H9 (cell line): ENCODE measurements around the gene GRB7. TPM values are rescaled to one million over a fixed set of nuclear protein-coding genes. Genes with fewer than 3 reads are reported as not detected.

Source experiments
- DNase-seq: peaks from one replicate; pipeline ENCODE4 v3.0.0-alpha.2; 2017
- H2AFZ ChIP-seq: one replicate; pipeline ENCODE4 v1.6.1; 2013; ENCODE audit warnings: mild to moderate bottlenecking, low read length, control low read depth, moderate library complexity
- H2AK5ac ChIP-seq: 2 replicates; pipeline ENCODE4 v1.6.1; 2013; ENCODE audit warnings: low read length, control low read depth, mixed read lengths; ENCODE audit not compliant: insufficient read length
- H2BK120ac ChIP-seq: one replicate; pipeline ENCODE4 v1.6.1; 2013; ENCODE audit warnings: low read depth, mild to moderate bottlenecking, low read length, control low read depth, inconsistent platforms; ENCODE audit not compliant: poor library complexity, severe bottlenecking
- H2BK12ac ChIP-seq: 2 replicates; pipeline ENCODE4 v1.6.1; 2013; ENCODE audit warnings: low read length, control low read depth, mixed read lengths, low read depth; ENCODE audit not compliant: insufficient read length
- H2BK15ac ChIP-seq: 2 replicates; pipeline ENCODE4 v1.6.1; 2013; ENCODE audit warnings: low read depth, low read length, control low read depth
- H2BK20ac ChIP-seq: one replicate; pipeline ENCODE4 v1.6.1; 2013; ENCODE audit warnings: low read depth, mild to moderate bottlenecking, low read length, control low read depth, inconsistent platforms; ENCODE audit not compliant: poor library complexity, severe bottlenecking
- H2BK5ac ChIP-seq: 2 replicates; pipeline ENCODE4 v1.6.1; 2013; ENCODE audit warnings: low read length, control low read depth, mixed read lengths; ENCODE audit not compliant: insufficient read length
- H3K14ac ChIP-seq: 2 replicates; pipeline ENCODE4 v1.6.1; 2013; ENCODE audit warnings: low read length, control low read depth; ENCODE audit not compliant: insufficient read depth
- H3K18ac ChIP-seq: 2 replicates; pipeline ENCODE4 v1.6.1; 2013; ENCODE audit warnings: low read depth, mild to moderate bottlenecking, mixed read lengths, low read length, control low read depth; ENCODE audit not compliant: insufficient read length
- H3K23ac ChIP-seq: 2 replicates; pipeline ENCODE4 v1.6.1; 2013; ENCODE audit warnings: low read length, control low read depth, mixed read lengths, low read depth; ENCODE audit not compliant: insufficient read length
- H3K23me2 ChIP-seq: 2 replicates; pipeline ENCODE4 v1.6.1; 2013; ENCODE audit warnings: low read depth, mild to moderate bottlenecking, mixed read lengths, low read length, control low read depth; ENCODE audit not compliant: insufficient read length, poor library complexity, severe bottlenecking
- H3K27ac ChIP-seq: 2 replicates; pipeline ENCODE4 v1.5.1; 2013; ENCODE audit warnings: low read length, control low read depth, mixed read lengths, low read depth; ENCODE audit not compliant: insufficient read length
- H3K27me3 ChIP-seq: 2 replicates; pipeline ENCODE4 v1.6.1; 2013; ENCODE audit warnings: low read length, control low read depth, inconsistent platforms; ENCODE audit not compliant: insufficient read depth
- H3K4ac ChIP-seq: 2 replicates; pipeline ENCODE4 v1.6.1; 2013; ENCODE audit warnings: low read depth, mild to moderate bottlenecking, control low read depth, inconsistent platforms, low read length, moderate library complexity
- H3K4me1 ChIP-seq: 2 replicates; pipeline ENCODE4 v1.6.1; 2013; ENCODE audit warnings: low read length, control low read depth, inconsistent platforms; ENCODE audit not compliant: insufficient read depth
- H3K4me2 ChIP-seq: 2 replicates; pipeline ENCODE4 v1.6.1; 2013; ENCODE audit warnings: low read length, control low read depth, mixed read lengths; ENCODE audit not compliant: insufficient read length, insufficient read depth
- H3K56ac ChIP-seq: 2 replicates; pipeline ENCODE4 v1.6.1; 2013; ENCODE audit warnings: low read depth, mild to moderate bottlenecking, mixed read lengths, low read length, control low read depth; ENCODE audit not compliant: insufficient read length
- H3K79me1 ChIP-seq: 2 replicates; pipeline ENCODE4 v1.6.1; 2013; ENCODE audit warnings: low read depth, mild to moderate bottlenecking, moderate library complexity, low read length, control low read depth, inconsistent platforms; ENCODE audit not compliant: insufficient read depth, poor library complexity, severe bottlenecking
- H3K79me2 ChIP-seq: 2 replicates; pipeline ENCODE4 v1.6.1; 2013; ENCODE audit warnings: low read length, control low read depth, inconsistent platforms; ENCODE audit not compliant: insufficient read depth
- H3K9ac ChIP-seq: 2 replicates; pipeline ENCODE4 v1.6.1; 2013; ENCODE audit warnings: low read length, control low read depth, mixed read lengths; ENCODE audit not compliant: insufficient read length; ENCODE audit errors: extremely low read depth
- H3K9me3 ChIP-seq: one replicate; pipeline ENCODE4 v1.6.1; 2013; ENCODE audit warnings: low read depth, low read length, inconsistent platforms; ENCODE audit not compliant: control insufficient read depth
- H3T11ph ChIP-seq: one replicate; pipeline ENCODE4 v1.6.1; 2013; ENCODE audit warnings: mild to moderate bottlenecking, low read length, control low read depth, inconsistent platforms
- H4K20me1 ChIP-seq: one replicate; pipeline ENCODE4 v1.6.1; 2013; ENCODE audit not compliant: control insufficient read depth, insufficient read length, insufficient read depth
- H4K5ac ChIP-seq: 2 replicates; pipeline ENCODE4 v1.6.1; 2013; ENCODE audit warnings: low read depth, mild to moderate bottlenecking, mixed read lengths, low read length, control low read depth; ENCODE audit not compliant: insufficient read length
- H4K8ac ChIP-seq: replicated peaks from 2 replicates; pipeline ENCODE4 v1.6.1; 2013; ENCODE audit warnings: low read length, control low read depth, mixed read lengths, low read depth; ENCODE audit not compliant: insufficient read length
- H4K91ac ChIP-seq: 2 replicates; pipeline ENCODE4 v1.6.1; 2013; ENCODE audit warnings: low read depth, mild to moderate bottlenecking, moderate library complexity, mixed read lengths, low read length, control low read depth; ENCODE audit not compliant: insufficient read length
- H3K27ac Mint-ChIP-seq, 3 experiments: 2 replicates in 2 of 3; 3 replicates in 1 of 3; pipeline ENCODE4 v1.8.0; 2020 to 2021; ENCODE audit warnings: mixed read lengths in 3 of 3, mild to moderate bottlenecking in 1 of 3, moderate library complexity in 1 of 3
- H3K27me3 Mint-ChIP-seq: 2 replicates; pipeline ENCODE4 v1.8.0; 2021; ENCODE audit warnings: low read depth, mild to moderate bottlenecking, moderate library complexity, mixed read lengths
- H3K36me3 Mint-ChIP-seq, 3 experiments: 2 replicates in 2 of 3; 3 replicates in 1 of 3; pipeline ENCODE4 v1.8.0; 2020 to 2021; ENCODE audit warnings: low read depth in 3 of 3, mixed read lengths in 3 of 3; ENCODE audit not compliant: insufficient read depth in 1 of 3
- H3K4me1 Mint-ChIP-seq, 2 experiments: 2 replicates each; pipeline ENCODE4 v1.8.0; 2020; ENCODE audit warnings: mixed read lengths in 2 of 2
- H3K4me3 Mint-ChIP-seq, 2 experiments: 2 replicates in 1 of 2; 3 replicates in 1 of 2; pipeline ENCODE4 v1.8.0; 2020 to 2021; ENCODE audit warnings: mild to moderate bottlenecking in 2 of 2, mixed read lengths in 2 of 2, moderate library complexity in 1 of 2
- H3K9me3 Mint-ChIP-seq, 2 experiments: 2 replicates in 1 of 2; 3 replicates in 1 of 2; pipeline ENCODE4 v1.8.0; 2020; ENCODE audit warnings: mild to moderate bottlenecking in 2 of 2, mixed read lengths in 2 of 2, moderate library complexity in 1 of 2
- WGBS: extraction: QIAGEN DNeasy Blood & Tissue Kit; methylation state at CpG from one replicate; pipeline ENCODE4 v1.1.7; 2013; ENCODE audit warnings: missing lambda C conversion rate, low lambda C conversion rate, mixed read lengths; ENCODE audit not compliant: insufficient read length; ENCODE audit errors: extremely low coverage; 5-methylcytosine and 5-hydroxymethylcytosine counted together
- total RNA-seq: library from RNA; stranded (reverse); gene quantifications from 2 replicates; pipeline ENCODE4 v1.2.1, GENCODE V29; 2021
- TF ChIP-seq, protein P1 (sequence below): fragments of 200-600 bp; sonication (generic); conservative IDR thresholded peaks from 3 replicates; pipeline ENCODE4 v1.8.0; 2021; ENCODE audit warnings: antibody characterized with exemption, mild to moderate bottlenecking

The GRB7 gene
- total RNA-seq, 1 experiment from 2014 or later = 55.0 TPM

DNA sequence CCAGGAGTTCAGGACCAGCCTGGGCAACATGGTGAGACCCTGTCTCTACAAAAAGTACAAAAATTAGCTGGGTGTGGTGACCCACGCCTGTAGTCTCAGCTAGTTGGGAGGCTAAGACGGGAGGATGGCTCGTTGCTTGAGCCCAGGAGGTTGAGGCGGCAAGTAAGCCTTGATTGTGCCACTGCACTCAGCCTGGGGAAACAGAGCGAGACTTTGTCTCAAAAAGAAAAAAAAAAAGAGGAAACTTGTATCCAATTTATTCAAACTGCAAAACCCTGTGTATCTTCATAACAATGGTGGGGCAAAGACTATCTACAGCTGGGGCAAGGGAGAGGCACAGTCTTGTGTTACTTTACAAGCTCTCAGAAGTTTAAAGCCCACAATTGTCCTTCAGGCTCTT, 21.5 kb downstream of the GRB7 start:
- Histone ChIP-seq H3K23ac (no peak overlapping the region), H3K18ac (no peak overlapping the region), H3K14ac (no peak overlapping the region), H4K5ac (no peak overlapping the region), H3K79me2 (no peaks in the 10 kb centered on the region), H2BK120ac (no peak overlapping the region), H3K4ac (no peak overlapping the region), H3K56ac (no peak overlapping the region), H2BK20ac (no peak overlapping the region), H3K9me3 (no peaks in the 10 kb centered on the region), H3K4me1 (peaks cover 2% of the 10 kb centered on the region; the same call in 1 of the 2 replicates), H2AFZ (no peak overlapping the region), H4K20me1 (no peaks in the 10 kb centered on the region), H3K23me2 (peaks cover 3% of the 10 kb centered on the region), H2BK5ac (no peak overlapping the region), H3K9ac (no peak overlapping the region), H4K91ac (no peak overlapping the region), H2BK12ac (no peak overlapping the region), H4K8ac (no peak overlapping the region), H3K79me1 (no peaks in the 10 kb centered on the region), H3K27me3 (no peaks in the 10 kb centered on the region), H3T11ph (no peak overlapping the region), H3K27ac (no peak overlapping the region), H2BK15ac (no peak overlapping the region), H3K4me2 (no peak overlapping the region), H2AK5ac (no peak overlapping the region)
- no peaks in the 10 kb centered on the region for H3K36me3 Mint-ChIP-seq
- no peak overlapping the region for H3K27ac Mint-ChIP-seq
- H3K27me3 Mint-ChIP-seq = peaks cover 26% of the 10 kb centered on the region
- peaks cover 26 to 37% of the 10 kb centered on the region in 2 experiments for H3K4me1 Mint-ChIP-seq
- no peak overlapping the region; a peak in 1 of 5 replicates for H3K4me3 Mint-ChIP-seq
- no CpG with 5 or more reads among the region's 5 CpGs for WGBS
- TF ChIP-seq, protein P1, sequence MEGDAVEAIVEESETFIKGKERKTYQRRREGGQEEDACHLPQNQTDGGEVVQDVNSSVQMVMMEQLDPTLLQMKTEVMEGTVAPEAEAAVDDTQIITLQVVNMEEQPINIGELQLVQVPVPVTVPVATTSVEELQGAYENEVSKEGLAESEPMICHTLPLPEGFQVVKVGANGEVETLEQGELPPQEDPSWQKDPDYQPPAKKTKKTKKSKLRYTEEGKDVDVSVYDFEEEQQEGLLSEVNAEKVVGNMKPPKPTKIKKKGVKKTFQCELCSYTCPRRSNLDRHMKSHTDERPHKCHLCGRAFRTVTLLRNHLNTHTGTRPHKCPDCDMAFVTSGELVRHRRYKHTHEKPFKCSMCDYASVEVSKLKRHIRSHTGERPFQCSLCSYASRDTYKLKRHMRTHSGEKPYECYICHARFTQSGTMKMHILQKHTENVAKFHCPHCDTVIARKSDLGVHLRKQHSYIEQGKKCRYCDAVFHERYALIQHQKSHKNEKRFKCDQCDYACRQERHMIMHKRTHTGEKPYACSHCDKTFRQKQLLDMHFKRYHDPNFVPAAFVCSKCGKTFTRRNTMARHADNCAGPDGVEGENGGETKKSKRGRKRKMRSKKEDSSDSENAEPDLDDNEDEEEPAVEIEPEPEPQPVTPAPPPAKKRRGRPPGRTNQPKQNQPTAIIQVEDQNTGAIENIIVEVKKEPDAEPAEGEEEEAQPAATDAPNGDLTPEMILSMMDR = no peak
- H3K9me3 Mint-ChIP-seq = no peaks in the 10 kb centered on the region; a peak in 1 of 5 replicates
- DNase-seq = no peak
